Thyroid gland (tissue), 4 donors: ENCODE data around the gene CPXM2. TPM values are rescaled to one million over a fixed set of nuclear protein-coding genes. Genes with fewer than 3 reads are reported as not detected.

Source experiments
- DNase-seq, 2 donors: peaks; one replicate each; pipeline ENCODE4 v3.0.0-alpha.2; 2019
- H3K27ac ChIP-seq, 3 donors: fragments of 200-600 bp; sonication (generic); 1 replicate in 2 of 3; 2 replicates in 1 of 3; pipeline ENCODE4 v1.5.1; 2016 to 2019; ENCODE audit warnings: mild to moderate bottlenecking in 1 of 3, moderate library complexity in 1 of 3
- H3K27me3 ChIP-seq: fragments of 200-600 bp; sonication (generic); one replicate; pipeline ENCODE4 v1.5.1; 2019
- H3K36me3 ChIP-seq, 2 donors: fragments of 200-600 bp; sonication (generic); one replicate each; pipeline ENCODE4 v1.5.1; 2016 to 2019
- H3K4me1 ChIP-seq, 2 donors: fragments of 200-600 bp; sonication (generic); one replicate each; pipeline ENCODE4 v1.5.1; 2017 to 2019
- H3K4me3 ChIP-seq, 3 donors: fragments of 200-600 bp; sonication (generic); replicated peaks in 1 of 3; 1 replicate in 2 of 3; 2 replicates in 1 of 3; pipeline ENCODE4 v1.5.1; 2016; ENCODE audit warnings: mild to moderate bottlenecking in 1 of 3
- H3K9me3 ChIP-seq: fragments of 200-600 bp; sonication (generic); one replicate; pipeline ENCODE4 v1.5.1; 2017
- POLR2A ChIP-seq, 2 donors: fragments of 450-650 bp; IDR thresholded peaks; one replicate each; pipeline ENCODE4 v1.6.1; 2017; ENCODE audit warnings: antibody characterized with exemption in 2 of 2, mild to moderate bottlenecking in 2 of 2, moderate library complexity in 1 of 2
- WGBS, 2 donors: methylation state at CpG; one replicate each; pipeline ENCODE4 v1.1.5; 2017; 5-methylcytosine and 5-hydroxymethylcytosine counted together
- intact Hi-C: fragments of 100-400 bp; cut with DNase I; formaldehyde crosslinking; loops from one replicate; pipeline ENCODE4 v1.15.1; 2023
- total RNA-seq, 4 donors: library from RNA; depleted of rRNA; stranded (reverse); fragments of >200 nt; gene quantifications; one replicate each; pipeline ENCODE4 v1.2.3, GENCODE V29; 2016
- TF ChIP-seq, protein P1 (sequence below), 6 experiments: fragments of 200-600 bp in 3 of 6; fragments of 450-650 bp in 3 of 6; sonication (generic) in 3 of 6; IDR thresholded peaks; one replicate each; pipeline ENCODE4 v1.5.1; 2016 to 2019; ENCODE audit warnings: antibody characterized with exemption in 6 of 6, mild to moderate bottlenecking in 2 of 6, inconsistent platforms in 1 of 6, moderate library complexity in 1 of 6

The CPXM2 gene
- total RNA-seq, 4 donors from 2014 or later: 6.3 to 11.6 (median 8.5) TPM

DNA sequence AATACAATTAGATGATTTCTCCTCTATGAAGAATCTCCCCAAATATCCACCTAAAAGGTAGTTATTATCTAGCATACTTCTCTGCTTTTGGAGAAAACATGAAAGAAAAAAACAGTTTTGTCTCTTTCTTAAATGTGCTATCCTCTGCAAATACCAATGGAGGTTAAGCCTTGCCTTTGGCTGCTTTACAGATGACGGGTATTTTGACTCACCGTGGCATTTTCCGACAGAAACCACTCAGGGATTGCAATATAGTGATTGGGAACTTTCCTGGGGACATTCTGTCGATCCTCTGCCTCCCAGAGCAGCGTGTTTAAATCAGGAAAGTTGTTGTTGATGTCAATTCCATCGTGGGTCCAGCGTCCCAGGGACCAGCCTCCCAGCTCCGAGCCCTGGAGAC, 124.8 kb downstream of the CPXM2 start:
- DNase-seq: no peak
- H3K4me1 ChIP-seq: no peaks in the 10 kb centered on the region
- H3K27ac ChIP-seq: no peak overlapping the region
- H3K9me3 ChIP-seq: no peaks in the 10 kb centered on the region
- no peaks in the 10 kb centered on the region for H3K27me3 ChIP-seq
- TF ChIP-seq, protein P1, sequence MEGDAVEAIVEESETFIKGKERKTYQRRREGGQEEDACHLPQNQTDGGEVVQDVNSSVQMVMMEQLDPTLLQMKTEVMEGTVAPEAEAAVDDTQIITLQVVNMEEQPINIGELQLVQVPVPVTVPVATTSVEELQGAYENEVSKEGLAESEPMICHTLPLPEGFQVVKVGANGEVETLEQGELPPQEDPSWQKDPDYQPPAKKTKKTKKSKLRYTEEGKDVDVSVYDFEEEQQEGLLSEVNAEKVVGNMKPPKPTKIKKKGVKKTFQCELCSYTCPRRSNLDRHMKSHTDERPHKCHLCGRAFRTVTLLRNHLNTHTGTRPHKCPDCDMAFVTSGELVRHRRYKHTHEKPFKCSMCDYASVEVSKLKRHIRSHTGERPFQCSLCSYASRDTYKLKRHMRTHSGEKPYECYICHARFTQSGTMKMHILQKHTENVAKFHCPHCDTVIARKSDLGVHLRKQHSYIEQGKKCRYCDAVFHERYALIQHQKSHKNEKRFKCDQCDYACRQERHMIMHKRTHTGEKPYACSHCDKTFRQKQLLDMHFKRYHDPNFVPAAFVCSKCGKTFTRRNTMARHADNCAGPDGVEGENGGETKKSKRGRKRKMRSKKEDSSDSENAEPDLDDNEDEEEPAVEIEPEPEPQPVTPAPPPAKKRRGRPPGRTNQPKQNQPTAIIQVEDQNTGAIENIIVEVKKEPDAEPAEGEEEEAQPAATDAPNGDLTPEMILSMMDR (IDR thresholded peaks at IDR 0.05): no peak
- TF ChIP-seq POLR2A (IDR thresholded peaks at IDR 0.05): no peak
- intact Hi-C loops: no loop called here
- H3K4me3 ChIP-seq: no peak overlapping the region
- 80 to 81% methylated on average over 8 of the region's 8 CpGs for WGBS, 2 donors
- no peaks in the 10 kb centered on the region for H3K36me3 ChIP-seq

DNA sequence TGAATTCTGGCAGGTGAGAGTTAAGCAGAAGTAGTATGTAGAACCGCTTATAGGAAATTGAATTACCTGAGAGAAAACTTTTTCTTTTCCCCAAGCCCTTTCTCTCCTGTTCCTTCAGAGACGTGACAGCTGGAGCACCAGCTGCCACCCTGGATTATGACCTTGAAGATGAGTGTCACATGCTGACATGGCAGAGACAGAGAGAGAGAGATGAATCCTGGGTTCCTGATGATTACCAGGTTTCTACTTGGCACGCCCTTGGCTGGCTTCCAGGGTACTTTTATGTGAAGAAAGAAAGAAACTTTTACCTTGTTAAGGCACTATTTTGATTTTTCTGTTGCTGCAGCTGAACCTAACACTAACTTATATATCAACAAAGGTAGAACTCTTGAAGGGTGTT, 125.6 kb downstream of the CPXM2 start:
- DNase-seq: no peak
- Histone ChIP-seq H3K36me3 (no peaks in the 10 kb centered on the region), H3K9me3 (no peaks in the 10 kb centered on the region), H3K27ac (no peak overlapping the region), H3K27me3 (no peaks in the 10 kb centered on the region), H3K4me1 (no peaks in the 10 kb centered on the region), H3K4me3 (no peak overlapping the region)
- intact Hi-C loops: no loop called here
- TF ChIP-seq POLR2A (IDR thresholded peaks at IDR 0.05): no peak
- TF ChIP-seq, protein P1 (IDR thresholded peaks at IDR 0.05): no peak
- 62 to 65% methylated on average over 3 of the region's 3 CpGs for WGBS, 2 donors

DNA sequence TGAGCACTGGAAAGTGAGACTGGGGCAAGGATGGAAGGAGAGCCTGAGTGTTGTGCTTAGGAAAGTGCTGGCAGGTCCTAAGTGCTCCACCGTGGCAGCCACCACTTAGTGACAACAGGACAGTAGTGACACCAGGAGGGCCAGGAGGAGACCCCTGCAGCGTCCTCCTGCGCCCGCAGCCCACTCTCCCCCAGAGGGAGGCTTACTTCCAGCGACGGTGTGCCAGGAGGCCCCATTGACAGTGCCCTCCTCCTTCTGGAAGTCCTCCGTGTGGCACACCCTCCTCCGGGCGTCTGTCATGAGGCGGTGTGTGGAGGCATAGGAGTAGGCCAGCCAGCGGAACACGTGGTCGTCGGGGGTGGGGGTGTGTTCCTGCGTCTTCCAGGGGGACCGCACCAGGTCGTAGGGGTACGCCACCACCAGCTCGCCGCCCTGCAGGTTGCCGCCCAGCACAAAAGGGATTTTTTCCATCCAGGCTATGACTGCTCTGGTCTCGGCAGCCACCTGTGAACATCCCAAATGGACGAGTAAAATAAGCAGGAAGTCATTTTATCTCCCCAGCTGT, 129.9 kb downstream of the CPXM2 start:
- no peak for DNase-seq
- H3K4me1 ChIP-seq: no peaks in the 10 kb centered on the region
- H3K36me3 ChIP-seq: no peaks in the 10 kb centered on the region
- TF ChIP-seq, protein P1 (IDR thresholded peaks at IDR 0.05): no peak
- TF ChIP-seq POLR2A (IDR thresholded peaks at IDR 0.05): no peak
- H3K9me3 ChIP-seq: no peaks in the 10 kb centered on the region
- H3K27me3 ChIP-seq: no peaks in the 10 kb centered on the region
- no peak overlapping the region for H3K27ac ChIP-seq
- no peak overlapping the region for H3K4me3 ChIP-seq
- intact Hi-C loops: no loop called here
- 81 to 83% methylated on average over 19 of the region's 23 CpGs for WGBS, 2 donors

DNA sequence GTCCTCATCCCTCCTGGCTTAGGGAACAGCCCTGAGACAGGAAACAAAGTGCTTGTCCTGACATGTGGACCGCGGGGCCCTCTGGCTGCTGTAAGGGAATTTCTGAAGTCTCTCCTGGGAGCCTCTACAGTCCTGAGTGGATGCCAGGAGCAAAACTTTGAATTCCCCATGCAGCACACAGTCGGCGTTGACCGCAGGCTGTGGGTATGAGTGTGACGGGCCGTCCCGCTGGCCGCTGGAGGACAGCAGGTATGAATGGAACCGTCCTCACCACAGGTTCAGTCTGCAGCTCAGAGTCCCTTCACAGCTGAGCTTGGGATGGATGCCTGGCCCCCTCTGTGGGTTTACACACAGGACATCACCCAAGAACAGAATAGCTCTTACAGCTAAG, 130.6 kb downstream of the CPXM2 start:
- no peaks in the 10 kb centered on the region for H3K4me1 ChIP-seq
- DNase-seq: no peak
- H3K27ac ChIP-seq: no peak overlapping the region

DNA sequence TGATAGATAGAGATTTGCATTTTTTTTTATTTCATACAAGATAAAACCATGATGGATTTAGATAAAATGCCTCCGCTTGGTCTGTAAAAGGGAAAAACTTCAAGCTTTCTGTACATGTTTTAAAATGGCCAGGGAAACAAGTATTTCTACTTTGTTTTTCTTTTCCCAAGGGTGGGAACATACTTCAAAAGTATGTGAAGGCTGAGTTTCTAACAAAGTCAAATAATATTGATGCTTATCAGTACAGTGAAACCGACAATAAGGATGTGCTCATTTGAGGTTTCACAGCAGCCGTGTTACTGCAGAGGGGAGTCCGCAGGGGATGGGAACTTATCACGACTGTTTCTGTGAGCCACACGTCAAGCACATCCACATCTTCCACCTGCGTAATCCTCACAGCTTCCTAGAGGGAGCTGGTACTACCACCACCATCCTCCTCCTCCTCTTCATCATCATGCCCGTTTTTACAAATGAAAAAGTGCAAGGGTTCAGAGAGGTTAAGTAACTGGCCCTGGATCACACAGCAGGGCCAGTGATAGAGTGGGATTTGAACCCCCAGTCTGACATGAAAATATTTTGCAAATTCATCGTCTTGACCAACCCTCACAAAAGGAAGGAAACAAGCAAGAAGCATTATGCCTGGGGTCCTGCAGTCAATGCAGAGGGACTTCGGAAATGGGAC, 131.1 kb downstream of the CPXM2 start:
- H3K27ac ChIP-seq: no peak overlapping the region
- H3K36me3 ChIP-seq: no peaks in the 10 kb centered on the region
- TF ChIP-seq POLR2A (IDR thresholded peaks at IDR 0.05): no peak
- TF ChIP-seq, protein P1 (IDR thresholded peaks at IDR 0.05): no peak

More for the DNA sequence above, 130.6 kb downstream of the CPXM2 start:
- WGBS, 2 donors: 60 to 73% methylated on average over 2 to 10 of the region's 10 CpGs
- Histone ChIP-seq H3K27me3 (no peaks in the 10 kb centered on the region), H3K4me3 (no peak overlapping the region), H3K9me3 (no peaks in the 10 kb centered on the region), H3K36me3 (no peaks in the 10 kb centered on the region)
- no peak for TF ChIP-seq POLR2A (IDR thresholded peaks at IDR 0.05)
- TF ChIP-seq, protein P1 (IDR thresholded peaks at IDR 0.05): no peak
- intact Hi-C loops: no loop called here

More for the DNA sequence above, 131.1 kb downstream of the CPXM2 start:
- no peaks in the 10 kb centered on the region for H3K9me3 ChIP-seq
- no peaks in the 10 kb centered on the region for H3K4me1 ChIP-seq
- no peak for DNase-seq
- H3K4me3 ChIP-seq: no peak overlapping the region
- intact Hi-C loops: no loop called here
- H3K27me3 ChIP-seq: no peaks in the 10 kb centered on the region
- WGBS, 2 donors: 69 to 74% methylated on average over 10 of the region's 10 CpGs
